VCaP (cell line): Measurements from ENCODE around the gene CYP46A1.

ENCODE experiments used
- H3K27ac ChIP-seq: fragments of 450-650 bp; 2 replicates; pipeline ENCODE4 v1.5.1; 2017
- TF ChIP-seq, protein P1 (sequence below): fragments of 450-650 bp; conservative IDR thresholded peaks from 2 replicates; pipeline ENCODE4 v1.5.1; 2017; ENCODE audit warnings: mild to moderate bottlenecking, moderate library complexity

CYP46A1 gene

DNA sequence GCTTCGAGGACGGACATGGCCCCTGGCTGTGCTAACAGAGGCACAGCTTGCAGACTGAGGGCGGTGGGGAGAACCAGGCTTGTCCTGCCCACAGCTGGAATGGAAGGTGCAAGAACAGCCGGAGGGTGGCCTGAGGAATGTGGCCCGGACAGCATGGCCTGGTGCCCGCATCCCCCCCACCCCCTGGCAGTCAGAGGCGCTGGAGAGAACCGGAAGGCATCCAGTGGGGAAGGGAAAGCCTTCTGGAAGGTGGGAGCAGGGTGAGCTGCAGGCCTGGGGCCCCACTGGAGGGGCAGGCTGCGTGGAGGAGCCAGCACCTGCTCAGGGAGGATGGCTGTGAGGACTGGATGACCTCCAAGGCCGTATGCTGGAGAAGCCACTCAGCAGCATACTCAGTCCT is 8.1 kb upstream of the CYP46A1 start:
- no peak overlapping the region for H3K27ac ChIP-seq
- TF ChIP-seq, protein P1, sequence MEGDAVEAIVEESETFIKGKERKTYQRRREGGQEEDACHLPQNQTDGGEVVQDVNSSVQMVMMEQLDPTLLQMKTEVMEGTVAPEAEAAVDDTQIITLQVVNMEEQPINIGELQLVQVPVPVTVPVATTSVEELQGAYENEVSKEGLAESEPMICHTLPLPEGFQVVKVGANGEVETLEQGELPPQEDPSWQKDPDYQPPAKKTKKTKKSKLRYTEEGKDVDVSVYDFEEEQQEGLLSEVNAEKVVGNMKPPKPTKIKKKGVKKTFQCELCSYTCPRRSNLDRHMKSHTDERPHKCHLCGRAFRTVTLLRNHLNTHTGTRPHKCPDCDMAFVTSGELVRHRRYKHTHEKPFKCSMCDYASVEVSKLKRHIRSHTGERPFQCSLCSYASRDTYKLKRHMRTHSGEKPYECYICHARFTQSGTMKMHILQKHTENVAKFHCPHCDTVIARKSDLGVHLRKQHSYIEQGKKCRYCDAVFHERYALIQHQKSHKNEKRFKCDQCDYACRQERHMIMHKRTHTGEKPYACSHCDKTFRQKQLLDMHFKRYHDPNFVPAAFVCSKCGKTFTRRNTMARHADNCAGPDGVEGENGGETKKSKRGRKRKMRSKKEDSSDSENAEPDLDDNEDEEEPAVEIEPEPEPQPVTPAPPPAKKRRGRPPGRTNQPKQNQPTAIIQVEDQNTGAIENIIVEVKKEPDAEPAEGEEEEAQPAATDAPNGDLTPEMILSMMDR, result no peak

DNA sequence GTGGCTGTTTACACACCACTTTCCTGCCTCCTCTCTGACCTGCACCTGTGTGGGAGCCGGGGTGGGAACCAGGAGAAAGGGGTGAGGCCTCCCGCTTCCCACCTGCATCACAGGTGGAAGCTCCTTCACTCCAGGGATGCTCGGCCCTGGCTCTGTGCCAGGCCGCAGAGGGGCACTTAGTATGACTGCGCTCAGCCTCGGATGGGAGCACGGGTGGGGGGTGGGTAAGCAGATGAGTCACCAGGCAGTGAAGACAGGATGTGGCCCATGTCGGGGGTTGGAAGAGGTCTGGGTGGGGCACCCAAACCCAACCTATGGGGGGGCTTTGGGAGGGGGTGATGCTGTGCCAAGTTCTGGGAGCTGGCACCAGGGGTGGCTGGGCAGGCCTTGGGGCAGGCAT is 7.4 kb upstream of the CYP46A1 start:
- no peak overlapping the region for H3K27ac ChIP-seq
- TF ChIP-seq, protein P1, result no peak

GRCh38 chr14:99677231-99678140 is 6.6 kb upstream of the CYP46A1 start:
- TF ChIP-seq, protein P1, result no peak
- no peak overlapping the region for H3K27ac ChIP-seq

- TF ChIP-seq, protein P1, result no peak
- H3K27ac ChIP-seq, result no peak overlapping the region
These were observed 5.9 kb upstream of the CYP46A1 start for GRCh38 chr14:99678198-99678597.

DNA sequence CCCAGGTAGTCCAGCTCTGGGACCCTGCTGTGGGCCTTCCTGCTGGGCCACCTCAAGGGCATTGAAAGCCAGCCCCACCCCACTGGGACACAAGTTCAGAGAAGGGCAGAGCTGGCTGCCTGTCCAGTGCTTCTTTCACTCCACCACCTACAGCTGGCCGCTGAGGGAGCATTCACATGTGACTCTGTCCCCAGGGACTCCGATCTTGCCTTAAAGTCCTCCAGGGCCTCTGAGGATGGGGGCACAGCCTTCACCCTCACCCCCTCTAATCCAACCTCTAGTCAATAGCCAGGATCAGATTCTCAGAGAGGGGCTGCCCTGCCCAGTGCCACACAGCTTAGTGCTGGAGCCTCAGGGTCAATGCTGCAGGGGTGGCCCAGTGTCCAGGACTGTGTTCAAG is 5.0 kb upstream of the CYP46A1 start:
- TF ChIP-seq, protein P1, result no peak
- no peak overlapping the region for H3K27ac ChIP-seq

DNA sequence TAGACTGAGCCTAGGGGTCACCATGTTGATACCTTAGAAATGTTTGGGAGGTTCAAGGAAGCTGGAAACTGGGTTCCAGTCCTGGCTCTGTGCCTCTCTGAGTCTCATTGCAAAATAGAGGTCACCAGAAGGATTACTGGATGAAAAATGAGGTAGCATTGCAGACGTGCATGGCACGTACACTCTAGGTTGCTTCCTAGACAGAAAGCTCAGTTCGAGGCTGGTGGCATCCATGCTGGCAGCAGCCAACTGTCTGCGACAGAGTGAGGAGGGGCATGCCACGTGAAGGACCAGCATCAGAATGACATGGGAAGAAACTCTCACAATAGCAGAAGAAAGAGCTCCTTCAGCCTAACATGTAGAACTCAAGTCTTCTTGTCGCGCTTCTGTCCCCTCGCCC is 4.6 kb upstream of the CYP46A1 start:
- TF ChIP-seq, protein P1, result no peak
- no peak overlapping the region for H3K27ac ChIP-seq

GRCh38 chr14:99679996-99680395 is 4.1 kb upstream of the CYP46A1 start:
- H3K27ac ChIP-seq, result no peak overlapping the region
- TF ChIP-seq, protein P1, result no peak
